ENCODE results near the gene BOD1L1.

DNA sequence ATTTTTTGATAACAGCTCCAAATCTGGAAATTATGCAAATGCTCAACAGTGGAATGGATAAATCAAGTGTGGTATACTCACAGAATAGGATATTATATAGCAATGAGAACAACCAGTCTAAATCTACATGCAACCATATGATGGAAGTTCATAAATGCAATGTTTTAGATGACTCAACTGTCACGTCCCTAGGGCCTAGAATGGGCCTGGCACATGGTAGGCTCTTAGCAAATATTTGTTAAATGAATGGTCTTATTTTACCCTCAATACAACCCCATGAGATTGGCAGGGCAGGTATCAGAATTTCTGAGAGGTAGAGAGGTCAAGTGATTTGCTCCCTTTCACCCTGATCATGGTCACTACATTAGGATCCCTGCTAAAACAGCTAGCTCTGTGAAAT, 68.6 kb downstream of the BOD1L1 start:
- no peak for TF ChIP-seq EZH2phosphoT487 (IDR thresholded peaks at IDR 0.05; ENCODE audit: insufficient read depth, low read depth)
- TF ChIP-seq EZH2 (IDR thresholded peaks at IDR 0.05; ENCODE audit: insufficient read depth, poor library complexity, severe bottlenecking) = no peak
